HCT116 (cell line): ENCODE results near the gene RNPC3.

ENCODE experiments used
- CTCF ChIP-seq, 3 experiments: fragments of 200-600 bp in 1 of 3; sonication (generic) in 1 of 3; IDR thresholded peaks in 2 of 3; conservative IDR thresholded peaks in 1 of 3; 2 replicates each; pipeline ENCODE4 v1.5.1; 2012 to 2017; ENCODE audit warnings: low read depth in 2 of 3, low read length in 2 of 3, antibody characterized with exemption in 1 of 3, borderline replicate concordance in 1 of 3, control low read depth in 1 of 3, mild to moderate bottlenecking in 1 of 3, mixed read lengths in 1 of 3, mixed run types in 1 of 3, moderate library complexity in 1 of 3; ENCODE audit not compliant: insufficient read depth in 1 of 3
- EGR1 ChIP-seq: IDR thresholded peaks from 2 replicates; pipeline ENCODE4 v1.6.1; 2012; ENCODE audit warnings: low read depth
- ELF1 ChIP-seq: IDR thresholded peaks from 2 replicates; pipeline ENCODE4 v1.6.1; 2012; ENCODE audit warnings: low read depth, borderline replicate concordance
- EZH2 ChIP-seq: fragments of 200-600 bp; sonication (generic); IDR thresholded peaks from 2 replicates; pipeline ENCODE4 v1.6.1; 2017; ENCODE audit warnings: antibody characterized with exemption, mixed run types
- EZH2phosphoT487 ChIP-seq: fragments of 200-600 bp; IDR thresholded peaks from 2 replicates; pipeline ENCODE4 v1.6.1; 2018; ENCODE audit warnings: antibody characterized with exemption, borderline replicate concordance
- POLR2A ChIP-seq: IDR thresholded peaks from 2 replicates; pipeline ENCODE4 v1.7.0; 2011; ENCODE audit warnings: borderline replicate concordance; ENCODE audit not compliant: insufficient read depth, insufficient read length; ENCODE audit errors: extremely low read depth
- POLR2AphosphoS5 ChIP-seq: IDR thresholded peaks from 2 replicates; pipeline ENCODE4 v1.6.1; 2011; ENCODE audit warnings: mild to moderate bottlenecking, low read depth, low read length, moderate library complexity
- RAD21 ChIP-seq: IDR thresholded peaks from 2 replicates; pipeline ENCODE4 v1.6.1; 2012; ENCODE audit warnings: low read depth, mild to moderate bottlenecking
- REST ChIP-seq: IDR thresholded peaks from 2 replicates; pipeline ENCODE4 v1.6.1; 2012; ENCODE audit warnings: low read depth

GRCh38 chr1:103509250-103509649 lies 16.2 kb upstream of the RNPC3 start:
- TF ChIP-seq CTCF (IDR thresholded peaks at IDR 0.05 in 2 of 3, conservative IDR thresholded peaks at IDR 0.05 in 1 of 3; ENCODE audit: borderline replicate concordance in 1 of 3, insufficient read depth in 1 of 3, low read depth in 2 of 3, low read length in 2 of 3) (no peak), POLR2A (no peak), POLR2AphosphoS5 (no peak), ELF1 (no peak), EZH2 (no peak), REST (no peak), EGR1 (no peak), RAD21 (no peak), EZH2phosphoT487 (no peak)
